H1 (cell line): Measurements from ENCODE around the gene CD247. TPM values are rescaled to one million over a fixed set of nuclear protein-coding genes. Genes with fewer than 3 reads are reported as not detected.

Experiments used
- CTCF ChIA-PET: fragments of 300-600 bp; sonication (Branson Sonifier 250); formaldehyde crosslinking; loops from one replicate; lab custom pipeline; 2021; ENCODE audit not compliant: partially characterized antibody; lab: Charles Lee
- POLR2A ChIA-PET: fragments of 300-600 bp; sonication (Branson Sonifier 250); formaldehyde crosslinking; loops from one replicate; lab custom pipeline; 2021; ENCODE audit warnings: inconsistent platforms; ENCODE audit not compliant: partially characterized antibody; lab: Charles Lee
- DNase-seq, 2 experiments: peaks; one replicate each; pipeline versions ENCODE4 v3.0.0 to v3.0.0-alpha.2; 2010 to 2022; ENCODE audit warnings: low spot score in 2 of 2, low read depth in 1 of 2, mixed read lengths in 1 of 2
- FAIRE-seq: peaks from 2 replicates; lab custom pipeline; 2011; peaks lifted over from hg19 to GRCh38; lab: Jason Lieb, UNC
- H2AFZ ChIP-seq: 2 replicates; pipeline ENCODE4 v1.8.1; 2012; ENCODE audit warnings: low read length, inconsistent platforms
- H2AK5ac ChIP-seq: 2 replicates; pipeline ENCODE4 v1.6.1; 2013; ENCODE audit warnings: low read depth, low read length
- H2BK120ac ChIP-seq: replicated peaks from 2 replicates; pipeline ENCODE3; 2013; ENCODE audit warnings: low read depth, low read length, inconsistent platforms
- H2BK12ac ChIP-seq: 2 replicates; pipeline ENCODE4 v1.6.1; 2013; ENCODE audit warnings: low read depth, low read length
- H2BK15ac ChIP-seq: 2 replicates; pipeline ENCODE4 v1.6.1; 2013; ENCODE audit warnings: low read length
- H2BK20ac ChIP-seq: 2 replicates; pipeline ENCODE4 v1.6.1; 2013; ENCODE audit warnings: low read length
- H2BK5ac ChIP-seq: 2 replicates; pipeline ENCODE4 v1.6.1; 2013; ENCODE audit warnings: low read depth, low read length
- H3K14ac ChIP-seq: 2 replicates; pipeline ENCODE4 v1.6.1; 2013; ENCODE audit warnings: inconsistent platforms; ENCODE audit not compliant: insufficient read length
- H3K18ac ChIP-seq: 2 replicates; pipeline ENCODE4 v1.6.1; 2013; ENCODE audit warnings: low read length; ENCODE audit errors: extremely low read depth
- H3K23ac ChIP-seq: 2 replicates; pipeline ENCODE4 v1.6.1; 2013; ENCODE audit warnings: inconsistent platforms; ENCODE audit not compliant: insufficient read length
- H3K23me2 ChIP-seq: 2 replicates; pipeline ENCODE4 v1.6.1; 2013; ENCODE audit warnings: low read depth, low read length
- H3K27ac ChIP-seq: 2 replicates; pipeline ENCODE4 v1.6.1; 2011; ENCODE audit warnings: low read depth, low read length, inconsistent platforms
- H3K27me3 ChIP-seq, 4 experiments: replicated peaks in 1 of 4; 1 replicate in 1 of 4; 2 replicates in 3 of 4; pipeline versions ENCODE4 v1.6.1 to v1.8.1; 2011 to 2013; ENCODE audit warnings: low read length in 3 of 4, mild to moderate bottlenecking in 3 of 4, inconsistent platforms in 2 of 4, mixed read lengths in 2 of 4, moderate library complexity in 1 of 4; ENCODE audit not compliant: control insufficient read depth in 3 of 4, insufficient read depth in 3 of 4; ENCODE audit errors: extremely low read depth in 1 of 4
- H3K36me3 ChIP-seq, 4 experiments: 2 replicates each; pipeline versions ENCODE4 v1.6.1 to v1.8.1; 2011 to 2013; ENCODE audit warnings: mild to moderate bottlenecking in 4 of 4, low read length in 3 of 4, moderate library complexity in 2 of 4, control low read depth in 1 of 4, inconsistent platforms in 1 of 4; ENCODE audit not compliant: insufficient read depth in 4 of 4, control insufficient read depth in 2 of 4
- H3K4ac ChIP-seq: replicated peaks from 2 replicates; pipeline ENCODE3; 2013; ENCODE audit warnings: low read length, low read depth, mixed read lengths, inconsistent platforms; ENCODE audit not compliant: insufficient read length
- H3K4me1 ChIP-seq, 4 experiments: replicated peaks in 1 of 4; 1 replicate in 1 of 4; 2 replicates in 3 of 4; pipeline versions ENCODE4 v1.6.1 to v1.8.1; 2011 to 2013; ENCODE audit warnings: low read length in 3 of 4, inconsistent platforms in 2 of 4, mixed read lengths in 1 of 4; ENCODE audit not compliant: insufficient read depth in 4 of 4, control insufficient read depth in 3 of 4
- H3K4me2 ChIP-seq, 2 experiments: 2 replicates each; pipeline versions ENCODE4 v1.6.1 to v1.8.1; 2011 to 2013; ENCODE audit warnings: low read depth in 2 of 2, low read length in 2 of 2, control low read depth in 1 of 2, inconsistent platforms in 1 of 2, mild to moderate bottlenecking in 1 of 2; ENCODE audit not compliant: insufficient read depth in 1 of 2
- H3K4me3 ChIP-seq, 4 experiments: fragments of 200-600, 300-600 bp in 1 of 4; sonication (generic), shearing (Covaris generic), sonication (Bioruptor Twin) in 1 of 4; 2 replicates each; pipeline versions ENCODE4 v1.5.1 to v1.8.1; 2011 to 2016; ENCODE audit warnings: low read length in 4 of 4, low read depth in 3 of 4, control low read depth in 2 of 4, inconsistent platforms in 2 of 4, mild to moderate bottlenecking in 2 of 4, mixed read lengths in 1 of 4, moderate library complexity in 1 of 4; ENCODE audit not compliant: insufficient read depth in 2 of 4; ENCODE audit errors: extremely low read depth in 1 of 4
- H3K56ac ChIP-seq: replicated peaks from 2 replicates; pipeline ENCODE3; 2013; ENCODE audit warnings: low read depth, mild to moderate bottlenecking, mixed read lengths, low read length, inconsistent platforms; ENCODE audit not compliant: insufficient read length
- H3K79me1 ChIP-seq: 2 replicates; pipeline ENCODE4 v1.6.1; 2013; ENCODE audit warnings: low read depth, low read length, control low read depth
- H3K79me2 ChIP-seq, 2 experiments: 2 replicates each; pipeline versions ENCODE4 v1.6.1 to v1.8.1; 2012 to 2013; ENCODE audit warnings: low read length in 2 of 2, mild to moderate bottlenecking in 2 of 2, inconsistent platforms in 1 of 2; ENCODE audit not compliant: insufficient read depth in 2 of 2, control insufficient read depth in 1 of 2
- H3K9ac ChIP-seq, 4 experiments: replicated peaks in 1 of 4; 1 replicate in 1 of 4; 2 replicates in 3 of 4; pipeline versions ENCODE4 v1.6.1 to v1.8.1; 2011 to 2013; ENCODE audit warnings: low read depth in 3 of 4, low read length in 3 of 4, control low read depth in 2 of 4, mild to moderate bottlenecking in 2 of 4, moderate library complexity in 2 of 4, inconsistent platforms in 1 of 4; ENCODE audit errors: extremely low read depth in 1 of 4
- H3K9me3 ChIP-seq, 2 experiments: 2 replicates each; pipeline versions ENCODE4 v1.6.1 to v1.8.1; 2012 to 2013; ENCODE audit warnings: mild to moderate bottlenecking in 2 of 2, moderate library complexity in 2 of 2, control low read depth in 1 of 2, inconsistent platforms in 1 of 2, low read depth in 1 of 2, low read length in 1 of 2, mixed read lengths in 1 of 2; ENCODE audit not compliant: insufficient read depth in 2 of 2
- H4K20me1 ChIP-seq, 2 experiments: replicated peaks in 1 of 2; 2 replicates each; pipeline versions ENCODE3 to v1.8.1; 2011 to 2013; ENCODE audit warnings: inconsistent platforms in 2 of 2, low read length in 2 of 2, mild to moderate bottlenecking in 1 of 2; ENCODE audit not compliant: insufficient read depth in 2 of 2, control insufficient read depth in 1 of 2
- H4K5ac ChIP-seq: 2 replicates; pipeline ENCODE4 v1.6.1; 2013; ENCODE audit warnings: low read length, low read depth, mixed read lengths, inconsistent platforms; ENCODE audit not compliant: insufficient read length
- H4K8ac ChIP-seq: 2 replicates; pipeline ENCODE4 v1.8.0; 2013; ENCODE audit warnings: mild to moderate bottlenecking, moderate library complexity, low read length, inconsistent platforms; ENCODE audit not compliant: insufficient read depth; ENCODE audit errors: extremely low read depth
- H4K91ac ChIP-seq: replicated peaks from 2 replicates; pipeline ENCODE3; 2013; ENCODE audit warnings: low read length, mixed read lengths, inconsistent platforms; ENCODE audit not compliant: insufficient read length
- ASH2L ChIP-seq: fragments of 200-600, 300-600 bp; sonication (generic); IDR thresholded peaks from one replicate; pipeline ENCODE4 v1.7.1; 2017; ENCODE audit warnings: low read length
- EGR1 ChIP-seq: IDR thresholded peaks from 2 replicates; pipeline ENCODE4 v1.6.1; 2011; ENCODE audit warnings: low read depth, low read length, borderline replicate concordance
- TBP ChIP-seq: IDR thresholded peaks from 2 replicates; pipeline ENCODE4 v1.6.1; 2011; ENCODE audit warnings: low read depth, low read length, improper control_type of control experiment
- YY1 ChIP-seq: IDR thresholded peaks from 2 replicates; pipeline ENCODE4 v1.6.1; 2011; ENCODE audit warnings: low read depth, mild to moderate bottlenecking, low read length
- ZNF274 ChIP-seq: IDR thresholded peaks from 2 replicates; pipeline ENCODE4 v1.7.0; 2012; ENCODE audit warnings: low read length, borderline replicate concordance; ENCODE audit errors: extremely low read depth
- WGBS, 2 experiments: shearing (Covaris generic) in 1 of 2; methylation state at CpG; one replicate each; pipeline versions ENCODE4 v1.1.6 to v1.1.7; 2013 to 2015; ENCODE audit warnings: low lambda C conversion rate in 2 of 2, mixed read lengths in 2 of 2, inconsistent platforms in 1 of 2, low coverage in 1 of 2, missing lambda C conversion rate in 1 of 2; ENCODE audit not compliant: insufficient replicate concordance in 2 of 2, insufficient coverage in 1 of 2, insufficient read length in 1 of 2; ENCODE audit errors: extremely low coverage in 1 of 2, missing lambda C conversion rate in 1 of 2; 5-methylcytosine and 5-hydroxymethylcytosine counted together
- polyA plus RNA-seq, 7 experiments: library from polyadenylated mRNA; depleted of rRNA in 3 of 7; stranded (reverse) in 5 of 7; unstranded in 2 of 7; fragments of >200 nt in 5 of 7; fragments of 200-250 nt in 2 of 7; gene quantifications; 1 replicate in 5 of 7; 2 replicates in 1 of 7; 4 replicates in 1 of 7; pipeline versions ENCODE4 v1.2.1 to v1.2.3, GENCODE V29; 2011 to 2013; ENCODE audit warnings: missing spikeins in 2 of 7, mixed read lengths in 2 of 7
- total RNA-seq: library from RNA; stranded (reverse); fragmentation: NEBNext Ultra II Directional; extraction: Animal tissue kit (Norgen Biotek cat#: 25700); gene quantifications from 2 replicates; pipeline ENCODE4 v1.2.1, GENCODE V29; 2021

CD247 gene
- total and polyA plus RNA-seq, 2 of the 8 experiments (the other 6 are each of a cell fraction or from before 2014, with no cell fraction given): 2.0 to 2.2 TPM

DNA sequence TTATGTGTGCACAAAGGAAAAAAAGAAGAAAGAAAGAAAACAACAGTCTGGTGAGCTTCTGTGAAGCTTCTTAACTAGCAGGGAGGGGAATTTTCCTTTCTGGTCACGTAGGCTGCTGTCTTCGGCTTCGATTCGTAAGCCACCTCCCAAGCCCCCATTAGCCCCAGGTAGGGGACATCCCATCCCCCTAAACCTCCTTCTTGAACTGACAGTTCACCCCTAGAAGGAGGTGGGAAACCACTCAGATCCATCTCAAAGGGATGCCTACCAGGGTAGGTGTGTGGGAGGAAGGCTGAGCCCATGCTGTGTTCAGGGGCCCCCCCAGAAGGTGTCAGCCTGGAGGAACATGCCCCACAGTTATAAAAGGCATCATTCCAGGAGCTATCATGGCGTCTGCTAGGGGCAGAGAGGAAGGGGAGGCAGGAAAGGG is 25.8 kb downstream of the CD247 start:
- H4K91ac ChIP-seq: peak overlapping the region; percentile 1
- no peaks in the 10 kb centered on the region for H3K23me2 ChIP-seq
- H3K56ac ChIP-seq: no peak overlapping the region
- ChIA-PET CTCF (interaction anchor here (1.1 to 1.3 kb wide), 3 partner anchors 16 to 58 kb away, joined by 3 to 4 read pairs (median 3); no protein-coding TSS in a partner anchor), POLR2A (no interaction called here)
- H2BK15ac ChIP-seq: no peak overlapping the region
- no peaks in the 10 kb centered on the region for H4K20me1 ChIP-seq
- H3K4me3 ChIP-seq: peak overlapping the region in 1 of 4 experiments; percentile 25; a peak in 2 of 8 replicates
- no peak overlapping the region for H3K14ac ChIP-seq
- no peaks in the 10 kb centered on the region for H3K9me3 ChIP-seq
- H3K4ac ChIP-seq: no peak overlapping the region
- H2BK20ac ChIP-seq: no peak overlapping the region
- no peak overlapping the region for H3K9ac ChIP-seq
- no peak for DNase-seq
- no peak overlapping the region for H3K23ac ChIP-seq
- 0 out of 2 replicates have a peak overlapping the region, but pooled peaks have one; percentile 5 for H3K18ac ChIP-seq
- no peak overlapping the region for H2BK120ac ChIP-seq
- no peaks in the 10 kb centered on the region for H3K79me1 ChIP-seq
- WGBS, 2 experiments: 37% methylated on average over 5 of the region's 5 CpGs; no CpG with 5 or more reads in 1 of the 2 experiments
- H4K5ac ChIP-seq: peak overlapping the region; percentile 6
- TF ChIP-seq ZNF274: no peak
- TF ChIP-seq EGR1: peak; percentile 11; the same call in 1 of the 2 replicates
- TF ChIP-seq ASH2L: peak; percentile 88
- no peak for TF ChIP-seq TBP
- peak; percentile 77; the same call in 1 of the 2 replicates for TF ChIP-seq YY1
- peak overlapping the region; percentile 66 for H3K27ac ChIP-seq
- peak; percentile 45 for FAIRE-seq
- H3K4me2 ChIP-seq: peak overlapping the region; percentile 20 to 55; a peak in 2 of 4 replicates
- no peaks in the 10 kb centered on the region for H3K79me2 ChIP-seq
- H2BK5ac ChIP-seq: no peak overlapping the region
- H3K27me3 ChIP-seq: no peaks in the 10 kb centered on the region
- 0 out of 2 replicates have a peak overlapping the region, but pooled peaks have one; percentile 53 for H2BK12ac ChIP-seq
- H2AFZ ChIP-seq: peak overlapping the region; percentile 91; the same call in 1 of the 2 replicates
- peaks cover 3 to 22% (median 16%) of the 10 kb centered on the region in 4 experiments for H3K4me1 ChIP-seq
- H4K8ac ChIP-seq: no peak overlapping the region
- H2AK5ac ChIP-seq: no peak overlapping the region
- no peaks in the 10 kb centered on the region for H3K36me3 ChIP-seq
